HCT116 (cell line): Measurements from ENCODE around the gene MATR3. TPM values are rescaled to one million over a fixed set of nuclear protein-coding genes. Genes with fewer than 3 reads are reported as not detected.
"Not testable (repeated sequence)": the region's sequence is repeated elsewhere in the genome, so short reads cannot be mapped to it uniquely, and the experiment has no call there.

Source experiments
- ATAC-seq: fragments of 200-7000 bp; cut with Tn5 transposase; 2 replicates; pipeline ENCODE4 v1.9.1; 2020; ENCODE audit warnings: mild to moderate bottlenecking, moderate library complexity
- BruUV-seq: library from RNA; stranded (reverse); fragments of 400-500 nt; replicated peaks from 2 replicates; lab custom pipeline; 2021; lab: Mats Ljungman, UMichigan
- CTCF ChIA-PET: fragments of 300-600 bp; sonication (Branson Sonifier 250); formaldehyde crosslinking; loops from one replicate; lab custom pipeline; 2021; ENCODE audit warnings: antibody characterized with exemption; lab: Charles Lee
- POLR2A ChIA-PET: fragments of 300-600, 350-600 bp; sonication (Branson Sonifier 250); formaldehyde crosslinking; loops from one replicate; lab custom pipeline; 2021; ENCODE audit warnings: antibody characterized with exemption; lab: Charles Lee
- RAD21 ChIA-PET, 2 experiments: fragments of 300-600 bp; sonication (Branson Sonifier 250); formaldehyde crosslinking; loops; one replicate each; lab custom pipeline; 2023; ENCODE audit warnings: low total read pairs in 2 of 2; ENCODE audit not compliant: uncharacterized antibody in 2 of 2, unreplicated experiment in 2 of 2, low non-redundant PET in 1 of 2; lab: Charles Lee
- DNase-seq: peaks from one replicate; pipeline ENCODE4 v3.0.0-alpha.2; 2010; ENCODE audit warnings: low read depth, low spot score
- H2AFZ ChIP-seq: fragments of 200-600 bp; shearing (Covaris generic), sonication (generic); 2 replicates; pipeline ENCODE4 v1.6.1; 2017; ENCODE audit warnings: low read depth, mixed run types, mixed read lengths, antibody characterized with exemption, low read length; ENCODE audit not compliant: poor library complexity, severe bottlenecking
- H3K27ac ChIP-seq: 2 replicates; pipeline ENCODE4 v1.5.1; 2012; ENCODE audit warnings: low read depth, low read length
- H3K27me3 ChIP-seq: fragments of 200-600 bp; sonication (generic); 2 replicates; pipeline ENCODE4 v1.6.1; 2016; ENCODE audit warnings: mixed run types, low read length, mixed read lengths; ENCODE audit not compliant: insufficient read depth
- H3K36me3 ChIP-seq, 2 experiments: fragments of 200-500 bp in 1 of 2; fragments of 200-600 bp in 1 of 2; sonication (Bioruptor generic) in 1 of 2; sonication (generic) in 1 of 2; 2 replicates each; pipeline versions ENCODE4 v1.5.1 to v1.6.1; 2014 to 2016; ENCODE audit warnings: low read length in 2 of 2, inconsistent platforms in 1 of 2, mixed read lengths in 1 of 2, mixed run types in 1 of 2; ENCODE audit not compliant: insufficient read depth in 2 of 2, control insufficient read depth in 1 of 2
- H3K4me1 ChIP-seq, 2 experiments: fragments of 200-600 bp in 1 of 2; sonication (generic) in 1 of 2; 2 replicates each; pipeline versions ENCODE4 v1.5.1 to v1.6.1; 2012 to 2017; ENCODE audit warnings: low read length in 2 of 2, inconsistent platforms in 1 of 2, mild to moderate bottlenecking in 1 of 2, mixed read lengths in 1 of 2, mixed run types in 1 of 2, moderate library complexity in 1 of 2; ENCODE audit not compliant: insufficient read depth in 2 of 2, control insufficient read depth in 1 of 2
- H3K4me2 ChIP-seq: fragments of 200-600 bp; sonication (generic); 2 replicates; pipeline ENCODE4 v1.6.1; 2017; ENCODE audit warnings: mixed run types, low read length, mixed read lengths
- H3K4me3 ChIP-seq, 2 experiments: fragments of 200-600 bp in 1 of 2; sonication (generic) in 1 of 2; replicated peaks in 1 of 2; 2 replicates each; pipeline ENCODE4 v1.5.1; 2011 to 2016; ENCODE audit warnings: low read length in 2 of 2, control low read depth in 1 of 2, low read depth in 1 of 2, mild to moderate bottlenecking in 1 of 2, mixed read lengths in 1 of 2, mixed run types in 1 of 2
- H3K79me2 ChIP-seq: fragments of 200-600 bp; sonication (generic); 2 replicates; pipeline ENCODE4 v1.6.1; 2017; ENCODE audit warnings: mild to moderate bottlenecking, mixed run types, low read length, moderate library complexity, mixed read lengths; ENCODE audit not compliant: insufficient read depth
- H3K9ac ChIP-seq: fragments of 200-600 bp; sonication (generic); 2 replicates; pipeline ENCODE4 v1.6.1; 2016; ENCODE audit warnings: low read length, mixed read lengths
- H3K9me2 ChIP-seq: fragments of 200-600 bp; sonication (generic), shearing (Covaris generic); 2 replicates; pipeline ENCODE4 v1.6.1; 2017; ENCODE audit warnings: mixed run types, mild to moderate bottlenecking, moderate library complexity; ENCODE audit not compliant: insufficient read depth
- H3K9me3 ChIP-seq, 2 experiments: fragments of 200-500 bp in 1 of 2; fragments of 200-600 bp in 1 of 2; sonication (Bioruptor generic) in 1 of 2; sonication (generic) in 1 of 2; 2 replicates each; pipeline ENCODE4 v1.6.1; 2014 to 2017; ENCODE audit warnings: low read length in 2 of 2, mixed read lengths in 2 of 2, inconsistent platforms in 1 of 2, low read depth in 1 of 2, mild to moderate bottlenecking in 1 of 2, mixed run types in 1 of 2, moderate library complexity in 1 of 2; ENCODE audit not compliant: control insufficient read depth in 1 of 2, insufficient read depth in 1 of 2
- H4K20me1 ChIP-seq: fragments of 200-600 bp; sonication (generic), shearing (Covaris generic); 2 replicates; pipeline ENCODE4 v1.6.1; 2017; ENCODE audit warnings: mixed run types, mild to moderate bottlenecking, moderate library complexity; ENCODE audit not compliant: insufficient read depth
- ATF3 ChIP-seq: IDR thresholded peaks from 2 replicates; pipeline ENCODE4 v1.6.1; 2012
- CEBPB ChIP-seq: IDR thresholded peaks from 2 replicates; pipeline ENCODE4 v1.6.1; 2012; ENCODE audit warnings: low read depth
- EGR1 ChIP-seq: IDR thresholded peaks from 2 replicates; pipeline ENCODE4 v1.6.1; 2012; ENCODE audit warnings: low read depth
- EZH2phosphoT487 ChIP-seq: fragments of 200-600 bp; IDR thresholded peaks from 2 replicates; pipeline ENCODE4 v1.6.1; 2018; ENCODE audit warnings: antibody characterized with exemption, borderline replicate concordance
- MAX ChIP-seq: IDR thresholded peaks from 2 replicates; pipeline ENCODE4 v1.6.1; 2012
- SP1 ChIP-seq: IDR thresholded peaks from 2 replicates; pipeline ENCODE4 v1.6.1; 2012; ENCODE audit warnings: low read depth
- SRF ChIP-seq: IDR thresholded peaks from 2 replicates; pipeline ENCODE4 v1.6.1; 2012; ENCODE audit warnings: low read depth
- TCF7L2 ChIP-seq: IDR thresholded peaks from 2 replicates; pipeline ENCODE4 v1.7.0; 2011; ENCODE audit warnings: borderline replicate concordance, inconsistent platforms; ENCODE audit not compliant: insufficient read depth, insufficient read length; ENCODE audit errors: extremely low read depth
- intact Hi-C: fragments of 100-400 bp; cut with micrococcal nuclease; formaldehyde crosslinking; loops from 2 replicates; pipeline ENCODE4 v1.10.0; 2022
- total RNA-seq: library from RNA; stranded (reverse); gene quantifications from one replicate; pipeline ENCODE4 v1.2.1, GENCODE V29; 2021; ENCODE audit not compliant: unreplicated experiment
- TF ChIP-seq, protein P1 (sequence below), 3 experiments: fragments of 200-600 bp in 1 of 3; sonication (generic) in 1 of 3; IDR thresholded peaks in 2 of 3; conservative IDR thresholded peaks in 1 of 3; 2 replicates each; pipeline ENCODE4 v1.5.1; 2012 to 2017; ENCODE audit warnings: low read depth in 2 of 3, low read length in 2 of 3, antibody characterized with exemption in 1 of 3, borderline replicate concordance in 1 of 3, control low read depth in 1 of 3, mild to moderate bottlenecking in 1 of 3, mixed read lengths in 1 of 3, mixed run types in 1 of 3, moderate library complexity in 1 of 3; ENCODE audit not compliant: insufficient read depth in 1 of 3

Gene MATR3
- total RNA-seq, 1 experiment from 2014 or later, result 123 TPM

DNA sequence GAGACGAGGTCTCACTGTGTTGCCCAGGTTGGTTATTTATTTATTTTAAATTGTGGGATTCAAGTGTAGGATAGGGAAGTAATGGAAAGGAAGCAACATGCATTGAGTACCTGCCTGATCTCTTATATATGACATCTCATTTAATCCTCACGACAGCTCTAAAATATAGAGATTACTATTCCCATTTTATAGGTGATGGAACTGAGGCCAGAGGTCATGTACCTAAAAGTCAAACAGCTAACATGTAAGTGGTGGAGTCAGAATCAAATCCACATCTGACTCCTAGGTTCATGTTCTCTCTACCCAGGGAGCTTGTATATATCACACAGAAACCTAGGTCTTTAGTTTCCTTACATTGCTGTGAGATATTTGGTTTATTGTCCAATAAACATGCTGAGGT is 26.1 kb upstream of the MATR3 start:
- Histone ChIP-seq H3K27me3 (no peaks in the 10 kb centered on the region), H3K4me3 (no peak overlapping the region), H3K4me2 (no peak overlapping the region), H3K27ac (no peak overlapping the region), H3K36me3 (no peaks in the 10 kb centered on the region), H3K9ac (no peak overlapping the region), H4K20me1 (no peaks in the 10 kb centered on the region), H3K79me2 (no peaks in the 10 kb centered on the region), H2AFZ (no peak overlapping the region), H3K9me2 (no peaks in the 10 kb centered on the region), H3K4me1 (peaks cover 18 to 38% of the 10 kb centered on the region in 2 experiments), H3K9me3 (no peaks in the 10 kb centered on the region)
- BruUV-seq, result no TSS peak
- intact Hi-C loops, result loop anchor here (10.0 kb wide), 3 partner anchors 333 to 813 kb away; partner anchors contain the start of gene CTNNA1
- RAD21 ChIA-PET, result no interaction called here
- no peak for TF ChIP-seq ATF3
- TF ChIP-seq EGR1, result no peak
- TF ChIP-seq EZH2phosphoT487, result no peak
- no peak for TF ChIP-seq MAX
- TF ChIP-seq CEBPB, result no peak
- ATAC-seq (no peak), DNase-seq (no peak)
- POLR2A ChIA-PET, result no interaction called here
- CTCF ChIA-PET, result no interaction called here

DNA sequence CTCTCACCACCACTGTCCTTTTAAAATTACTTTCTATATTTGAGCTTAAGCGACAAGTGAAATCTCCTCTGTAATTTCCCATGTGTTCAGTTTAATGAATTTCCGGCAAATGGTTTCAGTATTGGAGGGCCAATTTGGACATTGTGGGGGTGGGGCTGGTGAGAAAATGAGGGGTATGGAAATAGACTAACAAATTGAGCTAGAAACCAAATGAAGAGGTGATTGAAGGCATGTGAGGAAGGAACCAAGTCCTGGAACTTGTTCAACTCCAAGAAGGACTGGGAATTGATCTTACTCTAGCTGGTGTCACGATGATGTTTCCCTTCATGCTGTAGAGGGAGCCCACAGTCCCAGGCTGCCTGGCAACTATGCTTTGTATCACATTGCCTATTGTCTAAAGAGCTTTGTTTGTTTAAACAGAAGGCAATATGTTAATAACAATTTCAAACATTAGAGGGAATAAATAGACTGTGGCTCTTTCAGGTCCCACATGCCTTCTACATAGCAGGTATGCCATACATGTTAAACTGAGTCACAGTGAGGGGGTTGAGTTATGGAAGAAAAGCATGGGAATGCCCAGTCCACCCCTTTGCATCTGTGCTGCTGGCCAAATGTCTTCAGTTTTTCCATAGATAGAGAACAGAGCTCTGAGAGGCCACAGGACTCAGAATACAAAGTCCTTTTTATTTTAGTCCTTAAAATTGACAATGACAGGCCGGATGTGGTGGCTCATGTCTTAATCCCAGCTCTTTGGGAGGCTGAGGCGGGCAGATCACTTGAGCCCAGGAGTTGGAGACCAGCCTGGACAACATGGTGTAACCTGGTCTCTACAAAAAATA is 25.0 kb upstream of the MATR3 start:
- Histone ChIP-seq H2AFZ (peak overlapping the region; percentile 85), H3K4me3 (no peak overlapping the region), H3K9me2 (no peaks in the 10 kb centered on the region), H3K4me2 (no peak overlapping the region), H3K9me3 (no peaks in the 10 kb centered on the region), H4K20me1 (no peaks in the 10 kb centered on the region), H3K9ac (no peak overlapping the region), H3K27me3 (no peaks in the 10 kb centered on the region), H3K27ac (no peak overlapping the region), H3K36me3 (no peaks in the 10 kb centered on the region), H3K79me2 (no peaks in the 10 kb centered on the region), H3K4me1 (peaks cover 27 to 41% of the 10 kb centered on the region in 2 experiments)
- no TSS peak for BruUV-seq
- POLR2A ChIA-PET, result no interaction called here
- intact Hi-C loops, result loop anchor here (10.0 kb wide), 3 partner anchors 334 to 814 kb away; partner anchors contain the start of gene CTNNA1
- DNase-seq (no peak), ATAC-seq (peak; percentile 39)
- TF ChIP-seq EZH2phosphoT487 (no peak), SP1 (no peak), EGR1 (no peak), TCF7L2 (no peak), SRF (no peak)
- TF ChIP-seq, protein P1, sequence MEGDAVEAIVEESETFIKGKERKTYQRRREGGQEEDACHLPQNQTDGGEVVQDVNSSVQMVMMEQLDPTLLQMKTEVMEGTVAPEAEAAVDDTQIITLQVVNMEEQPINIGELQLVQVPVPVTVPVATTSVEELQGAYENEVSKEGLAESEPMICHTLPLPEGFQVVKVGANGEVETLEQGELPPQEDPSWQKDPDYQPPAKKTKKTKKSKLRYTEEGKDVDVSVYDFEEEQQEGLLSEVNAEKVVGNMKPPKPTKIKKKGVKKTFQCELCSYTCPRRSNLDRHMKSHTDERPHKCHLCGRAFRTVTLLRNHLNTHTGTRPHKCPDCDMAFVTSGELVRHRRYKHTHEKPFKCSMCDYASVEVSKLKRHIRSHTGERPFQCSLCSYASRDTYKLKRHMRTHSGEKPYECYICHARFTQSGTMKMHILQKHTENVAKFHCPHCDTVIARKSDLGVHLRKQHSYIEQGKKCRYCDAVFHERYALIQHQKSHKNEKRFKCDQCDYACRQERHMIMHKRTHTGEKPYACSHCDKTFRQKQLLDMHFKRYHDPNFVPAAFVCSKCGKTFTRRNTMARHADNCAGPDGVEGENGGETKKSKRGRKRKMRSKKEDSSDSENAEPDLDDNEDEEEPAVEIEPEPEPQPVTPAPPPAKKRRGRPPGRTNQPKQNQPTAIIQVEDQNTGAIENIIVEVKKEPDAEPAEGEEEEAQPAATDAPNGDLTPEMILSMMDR (IDR thresholded peaks at IDR 0.05 in 2 of 3, conservative IDR thresholded peaks at IDR 0.05 in 1 of 3; ENCODE audit: borderline replicate concordance in 1 of 3, insufficient read depth in 1 of 3, low read depth in 2 of 3, low read length in 2 of 3), result peak in 2 of 3 experiments; percentile 22 to 24; a peak in 1 of 6 replicates
- CTCF ChIA-PET, result interaction anchor here (1.2 kb wide), 1 partner anchor 693 kb away, joined by 3 read pairs; no protein-coding TSS in a partner anchor
- RAD21 ChIA-PET, result interaction anchor here in 1 of 2 experiments (1.0 kb wide), 1 partner anchor 74 kb away, joined by 5 read pairs; no protein-coding TSS in a partner anchor

- H3K9ac ChIP-seq, H4K20me1 ChIP-seq, intact Hi-C loops, RAD21 ChIA-PET, H3K9me3 ChIP-seq, CTCF ChIA-PET, H3K4me3 ChIP-seq, BruUV-seq, ATAC-seq, DNase-seq, H3K9me2 ChIP-seq, H3K27me3 ChIP-seq: not testable (repeated sequence)
- Histone ChIP-seq H3K79me2 (peaks cover 19% of the 10 kb centered on the region), H3K27ac (peak overlapping the region; percentile 86), H2AFZ (peak overlapping the region; percentile 78), H3K4me2 (peak overlapping the region; percentile 95), H3K4me1 (peaks cover 28 to 47% of the 10 kb centered on the region in 2 experiments), H3K36me3 (peaks cover 0 to 10% of the 10 kb centered on the region in 2 experiments; a peak in 2 of 4 replicates)
- POLR2A ChIA-PET, result interaction anchor here (1.1 kb wide), 1 partner anchor 19 kb away, joined by 4 read pairs; no protein-coding TSS in a partner anchor
Observed at GRCh38 chr5:139270718-139271117, 22.8 kb upstream of the MATR3 start.
